HepG2 (cell line): ENCODE results near the gene CD248. TPM values are rescaled to one million over a fixed set of nuclear protein-coding genes. Genes with fewer than 3 reads are reported as not detected.

Experiments
- ARID3A ChIP-seq: IDR thresholded peaks from 2 replicates; pipeline ENCODE4 v1.6.1; 2012; ENCODE audit warnings: low read depth, low read length, improper control_type of control experiment
- ARID4A ChIP-seq: sonication (generic); formaldehyde crosslinking; IDR thresholded peaks from 2 replicates; pipeline ENCODE4 v1.5.0; 2020; ENCODE audit warnings: mild to moderate bottlenecking, missing genetic modification reagents, borderline replicate concordance
- CBFB ChIP-seq: sonication (generic); formaldehyde crosslinking; IDR thresholded peaks from 2 replicates; pipeline ENCODE4 v1.4.0; 2020; ENCODE audit warnings: missing genetic modification reagents
- CENPX ChIP-seq: sonication (generic); formaldehyde crosslinking; IDR thresholded peaks from 2 replicates; pipeline ENCODE4 v1.9.0; 2021; ENCODE audit warnings: mild to moderate bottlenecking, missing genetic modification reagents, moderate library complexity
- HIVEP1 ChIP-seq: sonication (generic); formaldehyde crosslinking; IDR thresholded peaks from 2 replicates; pipeline ENCODE4 v1.4.0; 2020; ENCODE audit warnings: mild to moderate bottlenecking, missing genetic modification reagents
- KLF12 ChIP-seq: sonication (generic); formaldehyde crosslinking; IDR thresholded peaks from 2 replicates; pipeline ENCODE4 v1.4.0; 2020; ENCODE audit warnings: missing genetic modification reagents, borderline replicate concordance
- MBD4 ChIP-seq: IDR thresholded peaks from 2 replicates; pipeline ENCODE4 v1.6.1; 2012; ENCODE audit warnings: low read length, inconsistent platforms, borderline replicate concordance
- PBX2 ChIP-seq: IDR thresholded peaks from 2 replicates; pipeline ENCODE4 v1.6.1; 2016; ENCODE audit warnings: control low read depth
- POGK ChIP-seq: sonication (generic); formaldehyde crosslinking; conservative IDR thresholded peaks from 2 replicates; pipeline ENCODE4 v1.8.0; 2022; ENCODE audit warnings: mild to moderate bottlenecking, moderate library complexity, missing genetic modification reagents
- SKIL ChIP-seq: sonication (generic); formaldehyde crosslinking; IDR thresholded peaks from 2 replicates; pipeline ENCODE4 v1.8.0; 2022; ENCODE audit warnings: missing genetic modification reagents, mild to moderate bottlenecking, moderate library complexity, borderline replicate concordance
- ZBTB37 ChIP-seq: sonication (generic); formaldehyde crosslinking; IDR thresholded peaks from 2 replicates; pipeline ENCODE4 v1.4.0; 2020; ENCODE audit warnings: mild to moderate bottlenecking, missing genetic modification reagents
- ZBTB7A ChIP-seq: sonication (generic); formaldehyde crosslinking; IDR thresholded peaks from 2 replicates; pipeline ENCODE4 v1.8.0; 2022; ENCODE audit warnings: mild to moderate bottlenecking, missing genetic modification reagents
- ZBTB8A ChIP-seq: sonication (generic); formaldehyde crosslinking; IDR thresholded peaks from 2 replicates; pipeline ENCODE4 v1.4.0; 2020; ENCODE audit warnings: mild to moderate bottlenecking, low read depth, missing genetic modification reagents, borderline replicate concordance
- ZNF136 ChIP-seq: sonication (generic); formaldehyde crosslinking; IDR thresholded peaks from 2 replicates; pipeline ENCODE4 v1.8.1; 2022; ENCODE audit warnings: low read depth, mild to moderate bottlenecking, moderate library complexity, missing genetic modification reagents
- ZNF326 ChIP-seq: sonication (generic); formaldehyde crosslinking; IDR thresholded peaks from 2 replicates; pipeline ENCODE4 v1.4.0; 2020; ENCODE audit warnings: missing genetic modification reagents, borderline replicate concordance
- polyA plus RNA-seq, 8 experiments: library from polyadenylated mRNA; depleted of rRNA in 3 of 8; stranded (reverse) in 7 of 8; unstranded in 1 of 8; fragments of >200 nt; fragmentation: Illumina TruSeq in 4 of 8; extraction: Trizol in 4 of 8; gene quantifications; 2 replicates each; pipeline versions ENCODE4 v1.2.1 to v1.2.3, GENCODE V29; 2011 to 2016; ENCODE audit warnings: low read depth in 4 of 8, missing spikeins in 1 of 8, mixed read lengths in 1 of 8; ENCODE audit not compliant: insufficient read depth in 1 of 8
- total RNA-seq, 5 experiments: library from RNA; depleted of rRNA; stranded (reverse); fragments of >200 nt; fragmentation: Illumina TruSeq; extraction: Trizol; gene quantifications; 2 replicates each; pipeline ENCODE4 v1.2.3, GENCODE V29; 2016; ENCODE audit warnings: low read depth in 1 of 5

The CD248 gene
- total and polyA plus RNA-seq, 2 of the 13 experiments (the other 11 are each of a cell fraction or from before 2014, with no cell fraction given), result 0.25 to 0.35 TPM

- no peak for TF ChIP-seq SKIL (CRISPR knock-in tag)
- no peak for TF ChIP-seq ARID3A
- peak; percentile 88 for TF ChIP-seq POGK (CRISPR knock-in tag)
- no peak for TF ChIP-seq ZBTB7A (CRISPR knock-in tag)
- no peak for TF ChIP-seq ZBTB37 (CRISPR knock-in tag)
- peak; percentile 45; the same call in 1 of the 2 replicates for TF ChIP-seq CBFB (CRISPR knock-in tag)
- TF ChIP-seq CENPX, result no peak
- TF ChIP-seq ZNF136 (CRISPR knock-in tag), result no peak
- peak; percentile 100 for TF ChIP-seq ARID4A
- no peak for TF ChIP-seq MBD4
- TF ChIP-seq HIVEP1 (CRISPR knock-in tag), result peak; percentile 61; the same call in 1 of the 2 replicates
- 0 out of 2 replicates have a peak, but pooled peaks have one; percentile 46 for TF ChIP-seq ZNF326 (CRISPR knock-in tag)
- TF ChIP-seq KLF12, result 0 out of 2 replicates have a peak, but pooled peaks have one; percentile 46
- TF ChIP-seq PBX2 (CRISPR knock-in tag), result no peak
- no peak for TF ChIP-seq ZBTB8A (CRISPR knock-in tag)
These were observed 27.9 kb upstream of the CD248 start, which contains the start of gene BRMS1 (continued) for GRCh38 chr11:66344550-66345315.
